NCI-H510A treated with DMSO at 0.1 percent for 48 hours (cell line): ENCODE measurements around the gene BSG.
A peak's percentile ranks its signal among the peaks of the same experiment; 100 is the strongest.

ENCODE experiments used
- DNase-seq: peaks from one replicate; lab custom pipeline; 2025; lab: John Stamatoyannopoulos, UW

BSG gene

GRCh38 chr19:572140-572742 lies at the start of gene BSG:
BSG (plus strand) TSS chr19:572596; CDS start chr19:572635, 39 bp downstream.
- DNase-seq = peak; percentile 78

GRCh38 chr19:522726-523125 lies 49.7 kb upstream of the BSG start:
- no peak for DNase-seq

GRCh38 chr19:524062-524674 lies 48.2 kb upstream of the BSG start:
- no peak for DNase-seq

GRCh38 chr19:525029-525428 lies 47.4 kb upstream of the BSG start:
- DNase-seq = no peak

GRCh38 chr19:525857-526419 lies 46.5 kb upstream of the BSG start:
- no peak for DNase-seq

GRCh38 chr19:530134-531008 lies 42.0 kb upstream of the BSG start:
- no peak for DNase-seq

GRCh38 chr19:531009-531752 lies 41.2 kb upstream of the BSG start:
- peak; percentile 37 for DNase-seq

GRCh38 chr19:531753-532560 lies 40.4 kb upstream of the BSG start, which contains the start of gene CDC34:
CDC34 (plus strand) TSS chr19:531760; CDS start chr19:531932, 172 bp downstream.
- DNase-seq = no peak

- DNase-seq = no peak
Measured at GRCh38 chr19:532561-533363, 39.6 kb upstream of the BSG start.

- no peak for DNase-seq
Measured at GRCh38 chr19:533364-534058, 38.9 kb upstream of the BSG start.

- DNase-seq = no peak
Measured at GRCh38 chr19:534088-534487, 38.3 kb upstream of the BSG start.

GRCh38 chr19:535017-535835 lies 37.2 kb upstream of the BSG start:
- no peak for DNase-seq

- DNase-seq = no peak
Measured at GRCh38 chr19:536031-536880, 36.1 kb upstream of the BSG start.

- no peak for DNase-seq
Measured at GRCh38 chr19:536881-537404, 35.5 kb upstream of the BSG start.

- no peak for DNase-seq
Measured at GRCh38 chr19:538641-539428, 33.6 kb upstream of the BSG start.

- no peak for DNase-seq
Measured at GRCh38 chr19:539429-540030, 32.9 kb upstream of the BSG start.
